IMR-90 (cell line): ENCODE data around the gene DCLK1. TPM values are rescaled to one million over a fixed set of nuclear protein-coding genes. Genes with fewer than 3 reads are reported as not detected.

Source experiments
- ATAC-seq: fragments of 200-7000 bp; cut with Tn5 transposase; 2 replicates; pipeline ENCODE4 v1.9.1; 2020; ENCODE audit warnings: low read depth, mild to moderate bottlenecking, moderate library complexity
- BruUV-seq: library from RNA; stranded (reverse); fragments of 400-500 nt; replicated peaks from 2 replicates; lab custom pipeline; 2021; lab: Mats Ljungman, UMichigan
- CTCF ChIA-PET: fragments of 300-600 bp; formaldehyde crosslinking; extraction: SDS; loops from one replicate; lab custom pipeline; 2021; ENCODE audit warnings: antibody characterized with exemption; lab: Yijun Ruan, JAX
- POLR2A ChIA-PET: fragments of 300-600 bp; sonication (Branson Sonifier 250); formaldehyde crosslinking; loops from one replicate; lab custom pipeline; 2022; ENCODE audit warnings: antibody characterized with exemption; ENCODE audit not compliant: unreplicated experiment; lab: Charles Lee
- DNase-seq: peaks from one replicate; pipeline ENCODE4 v3.0.0; 2013
- H2AFZ ChIP-seq: replicated peaks from 2 replicates; pipeline ENCODE3; 2013; ENCODE audit warnings: low read length, mild to moderate bottlenecking; ENCODE audit not compliant: poor library complexity
- H2AK5ac ChIP-seq: 2 replicates; pipeline ENCODE4 v1.6.1; 2013; ENCODE audit warnings: low read depth, low read length, inconsistent platforms
- H2AK9ac ChIP-seq: replicated peaks from 2 replicates; pipeline ENCODE3; 2013; ENCODE audit warnings: mild to moderate bottlenecking, low read depth, low read length, moderate library complexity; ENCODE audit not compliant: poor library complexity
- H2BK120ac ChIP-seq: 2 replicates; pipeline ENCODE4 v1.6.1; 2013; ENCODE audit warnings: low read depth, low read length, inconsistent platforms
- H2BK15ac ChIP-seq: 3 replicates; pipeline ENCODE4 v1.6.1; 2013; ENCODE audit warnings: low read depth, low read length, inconsistent platforms
- H2BK20ac ChIP-seq: 2 replicates; pipeline ENCODE4 v1.6.1; 2013; ENCODE audit warnings: low read depth, mild to moderate bottlenecking, inconsistent platforms, low read length, moderate library complexity
- H2BK5ac ChIP-seq: 2 replicates; pipeline ENCODE4 v1.6.1; 2013; ENCODE audit warnings: mild to moderate bottlenecking, low read depth, low read length, inconsistent platforms; ENCODE audit not compliant: poor library complexity, severe bottlenecking
- H3K14ac ChIP-seq: replicated peaks from 2 replicates; pipeline ENCODE4 v1.6.1; 2013; ENCODE audit warnings: low read depth, low read length, inconsistent platforms
- H3K18ac ChIP-seq: 2 replicates; pipeline ENCODE4 v1.6.1; 2013; ENCODE audit warnings: low read depth, low read length, control low read depth
- H3K23ac ChIP-seq: 2 replicates; pipeline ENCODE4 v1.6.1; 2013; ENCODE audit warnings: low read depth, low read length, inconsistent platforms
- H3K27ac ChIP-seq: 2 replicates; pipeline ENCODE4 v1.5.1; 2013; ENCODE audit warnings: mild to moderate bottlenecking, control low read depth, low read length; ENCODE audit not compliant: insufficient read depth
- H3K27me3 ChIP-seq: 2 replicates; pipeline ENCODE4 v1.6.1; 2013; ENCODE audit warnings: low read length; ENCODE audit not compliant: control insufficient read depth, insufficient read depth
- H3K36me3 ChIP-seq: 2 replicates; pipeline ENCODE4 v1.6.1; 2013; ENCODE audit warnings: low read length, mixed read lengths; ENCODE audit not compliant: control insufficient read depth, insufficient read depth
- H3K4ac ChIP-seq: 2 replicates; pipeline ENCODE4 v1.6.1; 2013; ENCODE audit warnings: low read depth, low read length, inconsistent platforms
- H3K4me1 ChIP-seq: 2 replicates; pipeline ENCODE4 v1.6.1; 2013; ENCODE audit warnings: low read length, mixed read lengths; ENCODE audit not compliant: control insufficient read depth, insufficient read depth
- H3K4me2 ChIP-seq: 2 replicates; pipeline ENCODE4 v1.6.1; 2013; ENCODE audit warnings: low read depth, mild to moderate bottlenecking, control low read depth, low read length, moderate library complexity
- H3K4me3 ChIP-seq: 2 replicates; pipeline ENCODE4 v1.5.1; 2013; ENCODE audit warnings: low read depth, mild to moderate bottlenecking, control low read depth, low read length, moderate library complexity; ENCODE audit not compliant: insufficient read depth
- H3K56ac ChIP-seq: 2 replicates; pipeline ENCODE4 v1.6.1; 2013; ENCODE audit warnings: low read length, inconsistent platforms; ENCODE audit not compliant: insufficient read depth; ENCODE audit errors: extremely low read depth
- H3K79me1 ChIP-seq, 2 experiments: 2 replicates each; pipeline ENCODE4 v1.6.1; 2013; ENCODE audit warnings: low read length in 2 of 2, inconsistent platforms in 1 of 2, low read depth in 1 of 2
- H3K9ac ChIP-seq: 2 replicates; pipeline ENCODE4 v1.6.1; 2013; ENCODE audit warnings: low read depth, low read length, control low read depth
- H3K9me1 ChIP-seq: 2 replicates; pipeline ENCODE4 v1.6.1; 2013; ENCODE audit warnings: low read length, inconsistent platforms; ENCODE audit not compliant: insufficient read depth
- H3K9me3 ChIP-seq: 2 replicates; pipeline ENCODE4 v1.6.1; 2013; ENCODE audit warnings: low read length; ENCODE audit not compliant: control insufficient read depth, insufficient read depth
- H4K20me1 ChIP-seq: 2 replicates; pipeline ENCODE4 v1.6.1; 2013; ENCODE audit warnings: low read length, inconsistent platforms; ENCODE audit not compliant: insufficient read depth
- H4K5ac ChIP-seq: 2 replicates; pipeline ENCODE4 v1.6.1; 2013; ENCODE audit warnings: mild to moderate bottlenecking, low read depth, low read length, control low read depth
- H4K8ac ChIP-seq, 2 experiments: 2 replicates each; pipeline ENCODE4 v1.6.1; 2013; ENCODE audit warnings: low read depth in 2 of 2, low read length in 2 of 2, control low read depth in 1 of 2, inconsistent platforms in 1 of 2
- H4K91ac ChIP-seq: 2 replicates; pipeline ENCODE4 v1.6.1; 2013; ENCODE audit warnings: low read depth, low read length, inconsistent platforms; ENCODE audit not compliant: insufficient read depth
- CEBPB ChIP-seq: IDR thresholded peaks from 2 replicates; pipeline ENCODE4 v1.6.1; 2012; ENCODE audit warnings: low read depth, low read length, improper control_type of control experiment
- CTCF ChIP-seq: conservative IDR thresholded peaks from 2 replicates; pipeline ENCODE4 v1.5.1; 2012; ENCODE audit warnings: mild to moderate bottlenecking, low read depth, low read length, improper control_type of control experiment
- ELK1 ChIP-seq: fragments of 150-350 bp; IDR thresholded peaks from 2 replicates; pipeline ENCODE4 v1.6.1; 2016; ENCODE audit warnings: low read depth, mild to moderate bottlenecking, low read length, moderate library complexity, borderline replicate concordance
- FOS ChIP-seq: fragments of 150-350 bp; IDR thresholded peaks from 2 replicates; pipeline ENCODE4 v1.6.1; 2016; ENCODE audit warnings: low read depth, low read length
- MAFK ChIP-seq: IDR thresholded peaks from 2 replicates; pipeline ENCODE4 v1.6.1; 2012; ENCODE audit warnings: low read depth, low read length, improper control_type of control experiment
- MAZ ChIP-seq: IDR thresholded peaks from 2 replicates; pipeline ENCODE4 v1.6.1; 2012; ENCODE audit warnings: low read depth, mild to moderate bottlenecking, low read length, improper control_type of control experiment, moderate library complexity, borderline replicate concordance
- MXI1 ChIP-seq: IDR thresholded peaks from 2 replicates; pipeline ENCODE4 v1.6.1; 2012; ENCODE audit warnings: low read depth, mild to moderate bottlenecking, low read length, moderate library complexity, borderline replicate concordance
- NFE2L2 ChIP-seq: fragments of 150-350 bp; IDR thresholded peaks from 2 replicates; pipeline ENCODE4 v1.6.1; 2016; ENCODE audit warnings: low read depth, mild to moderate bottlenecking, low read length
- RAD21 ChIP-seq: IDR thresholded peaks from 2 replicates; pipeline ENCODE4 v1.6.1; 2012; ENCODE audit warnings: low read length, improper control_type of control experiment
- RCOR1 ChIP-seq: IDR thresholded peaks from 2 replicates; pipeline ENCODE4 v1.6.1; 2012; ENCODE audit warnings: mild to moderate bottlenecking, low read length, improper control_type of control experiment; ENCODE audit not compliant: insufficient replicate concordance
- SMC3 ChIP-seq: fragments of 150-350 bp; IDR thresholded peaks from 2 replicates; pipeline ENCODE4 v1.6.1; 2016; ENCODE audit warnings: low read depth, mild to moderate bottlenecking, antibody characterized with exemption, low read length, moderate library complexity
- USF2 ChIP-seq: fragments of 150-350 bp; IDR thresholded peaks from 2 replicates; pipeline ENCODE4 v1.6.1; 2017; ENCODE audit warnings: mild to moderate bottlenecking, antibody characterized with exemption, low read length, low read depth
- WGBS, 2 experiments: methylation state at CpG; one replicate each; pipeline versions ENCODE4 v1.1.5 to v1.1.7; 2013; ENCODE audit warnings: missing lambda C conversion rate in 2 of 2; ENCODE audit not compliant: insufficient read length in 1 of 2; ENCODE audit errors: extremely low coverage in 2 of 2; 5-methylcytosine and 5-hydroxymethylcytosine counted together
- dilution Hi-C: fragments of 300-500 bp; cut with HindIII; formaldehyde crosslinking; loops from one replicate; pipeline ENCODE4 v1.14.3; 2018; ENCODE audit warnings: low sequenced_read_pairs; ENCODE audit not compliant: unreplicated experiment
- in situ Hi-C: fragments of 300-500 bp; cut with MboI; formaldehyde crosslinking; loops from 3 replicates; pipeline ENCODE4 v1.14.3; 2019; ENCODE audit warnings: low sequenced_read_pairs, inconsistent platforms, mixed read lengths
- intact Hi-C: fragments of 100-400 bp; cut with micrococcal nuclease; formaldehyde crosslinking; loops from 2 replicates; pipeline ENCODE4 v1.10.0; 2022
- polyA plus RNA-seq, 3 experiments: library from polyadenylated mRNA; depleted of rRNA; stranded (reverse); fragments of >200 nt; gene quantifications; 2 replicates each; pipeline ENCODE4 v1.2.3, GENCODE V29; 2012; ENCODE audit warnings: low replicate concordance in 1 of 3
- total RNA-seq: library from RNA; depleted of rRNA; stranded (reverse); fragments of >200 nt; gene quantifications from 2 replicates; pipeline ENCODE4 v1.2.3, GENCODE V29; 2012

Gene DCLK1
- total and polyA plus RNA-seq, 2 of the 4 experiments (the other 2 are of a cell fraction): under 0.01 to 0.02 TPM

- 80% methylated on average over 2 of the region's 4 CpGs; no CpG with 5 or more reads in 1 of the 2 experiments for WGBS, 2 experiments
- Histone ChIP-seq H4K20me1 (no peaks in the 10 kb centered on the region), H3K4me2 (no peak overlapping the region), H3K9me1 (no peaks in the 10 kb centered on the region), H3K18ac (no peak overlapping the region), H3K79me1 (no peaks in the 10 kb centered on the region), H3K4ac (no peak overlapping the region), H4K5ac (no peak overlapping the region), H3K4me1 (no peaks in the 10 kb centered on the region), H2BK15ac (no peak overlapping the region), H4K91ac (no peak overlapping the region), H2AK5ac (no peak overlapping the region), H3K23ac (no peak overlapping the region), H3K14ac (no peak overlapping the region), H3K9me3 (peaks cover 5% of the 10 kb centered on the region), H2BK5ac (no peak overlapping the region), H4K8ac (no peak overlapping the region), H3K36me3 (no peaks in the 10 kb centered on the region), H2AFZ (no peak overlapping the region), H2BK20ac (no peak overlapping the region), H3K9ac (no peak overlapping the region), H3K27ac (no peak overlapping the region), H3K56ac (no peak overlapping the region), H2BK120ac (no peak overlapping the region), H3K27me3 (no peaks in the 10 kb centered on the region; the same call in 1 of the 2 replicates), H3K4me3 (no peak overlapping the region), H2AK9ac (no peak overlapping the region)
- dilution Hi-C loops (no loop called here), in situ Hi-C loops (no loop called here), intact Hi-C loops (no loop called here)
- DNase-seq (no peak), ATAC-seq (no peak)
- CTCF ChIA-PET: interaction anchor here (0.6 to 0.7 kb wide), 3 partner anchors 58 to 581 kb away, joined by 3 to 4 read pairs (median 3); no protein-coding TSS in a partner anchor
- TF ChIP-seq CTCF (no peak), CEBPB (no peak), ELK1 (no peak), FOS (no peak), MXI1 (no peak), SMC3 (no peak), NFE2L2 (no peak), MAZ (no peak), RCOR1 (no peak), RAD21 (no peak), USF2 (no peak), MAFK (no peak)
- BruUV-seq: no TSS peak
- POLR2A ChIA-PET: interaction anchor here (0.6 kb wide), 1 partner anchor 17 kb away, joined by 4 read pairs; no protein-coding TSS in a partner anchor
These were observed 183.9 kb downstream of the DCLK1 start for GRCh38 chr13:35947315-35947714.
